Erythroblast (primary cell): Measurements from ENCODE around the gene BICD2.

Source experiments
- GATA1 ChIP-seq: IDR thresholded peaks from 2 replicates; pipeline ENCODE4 v1.6.1; 2011; ENCODE audit warnings: low read depth, mild to moderate bottlenecking, control low read depth, low read length, moderate library complexity
- POLR2A ChIP-seq: IDR thresholded peaks from 2 replicates; pipeline ENCODE4 v1.6.1; 2011; ENCODE audit warnings: mild to moderate bottlenecking, low read length

DNA sequence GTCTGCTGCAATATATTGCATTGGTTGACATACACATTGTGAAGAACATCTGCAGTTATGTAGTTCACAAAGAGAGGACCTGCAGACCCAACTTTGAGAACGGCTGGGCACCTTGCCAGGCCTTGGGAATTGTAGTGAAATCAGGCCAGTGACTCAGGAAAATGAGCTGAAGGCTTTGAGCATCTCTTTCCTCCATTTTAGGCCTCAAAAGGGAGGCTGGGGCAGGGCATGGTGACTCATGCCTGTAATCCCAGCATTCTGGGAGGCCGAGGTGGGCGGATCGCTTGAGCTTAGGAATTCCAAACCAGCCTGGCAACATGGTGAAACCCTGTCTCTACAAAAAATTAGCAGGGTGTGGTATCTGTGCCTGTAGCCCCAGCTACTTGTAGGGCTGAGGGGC is 93.3 kb downstream of the BICD2 start:
- TF ChIP-seq POLR2A (no peak), GATA1 (no peak)
